HL-60 (cell line): Measurements from ENCODE around the gene ANKRD23.

Source experiments
- GABPA ChIP-seq: IDR thresholded peaks from 2 replicates; pipeline ENCODE4 v1.6.1; 2012; ENCODE audit warnings: low read depth
- TF ChIP-seq, protein P1 (sequence below): IDR thresholded peaks from one replicate; pipeline ENCODE4 v1.5.1; 2011; ENCODE audit warnings: low read length, control low read depth, inconsistent platforms; ENCODE audit not compliant: insufficient read depth

DNA sequence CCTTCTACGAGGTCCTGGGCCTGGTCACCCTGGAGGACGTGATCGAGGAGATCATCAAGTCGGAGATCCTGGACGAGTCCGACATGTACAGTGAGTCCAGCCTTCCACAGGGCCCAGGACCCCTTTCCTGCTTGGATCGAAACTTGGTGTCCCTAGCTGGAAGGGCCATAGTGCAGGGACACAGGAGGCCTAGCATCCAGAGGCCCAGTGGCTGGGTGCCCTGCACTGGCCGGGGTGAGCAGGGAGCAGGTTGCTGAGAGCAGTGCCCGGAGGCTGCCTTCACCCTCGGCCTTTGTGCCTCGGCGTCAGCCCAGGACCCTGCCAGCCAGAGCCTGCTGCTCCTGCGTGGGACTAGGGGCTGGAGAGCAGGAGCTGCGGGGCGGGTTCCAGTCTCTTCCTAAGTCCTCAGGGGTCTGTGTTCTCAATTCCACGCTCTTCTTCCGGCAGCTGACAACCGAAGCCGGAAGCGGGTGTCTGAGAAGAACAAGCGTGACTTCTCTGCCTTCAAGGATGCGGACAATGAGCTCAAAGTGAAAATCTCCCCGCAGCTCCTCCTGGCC, 46.7 kb downstream of the ANKRD23 start:
- TF ChIP-seq, protein P1, sequence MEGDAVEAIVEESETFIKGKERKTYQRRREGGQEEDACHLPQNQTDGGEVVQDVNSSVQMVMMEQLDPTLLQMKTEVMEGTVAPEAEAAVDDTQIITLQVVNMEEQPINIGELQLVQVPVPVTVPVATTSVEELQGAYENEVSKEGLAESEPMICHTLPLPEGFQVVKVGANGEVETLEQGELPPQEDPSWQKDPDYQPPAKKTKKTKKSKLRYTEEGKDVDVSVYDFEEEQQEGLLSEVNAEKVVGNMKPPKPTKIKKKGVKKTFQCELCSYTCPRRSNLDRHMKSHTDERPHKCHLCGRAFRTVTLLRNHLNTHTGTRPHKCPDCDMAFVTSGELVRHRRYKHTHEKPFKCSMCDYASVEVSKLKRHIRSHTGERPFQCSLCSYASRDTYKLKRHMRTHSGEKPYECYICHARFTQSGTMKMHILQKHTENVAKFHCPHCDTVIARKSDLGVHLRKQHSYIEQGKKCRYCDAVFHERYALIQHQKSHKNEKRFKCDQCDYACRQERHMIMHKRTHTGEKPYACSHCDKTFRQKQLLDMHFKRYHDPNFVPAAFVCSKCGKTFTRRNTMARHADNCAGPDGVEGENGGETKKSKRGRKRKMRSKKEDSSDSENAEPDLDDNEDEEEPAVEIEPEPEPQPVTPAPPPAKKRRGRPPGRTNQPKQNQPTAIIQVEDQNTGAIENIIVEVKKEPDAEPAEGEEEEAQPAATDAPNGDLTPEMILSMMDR: no peak
- no peak for TF ChIP-seq GABPA
